GM21423 (cell line): ENCODE measurements around the gene PTN.
"Not testable (repeated sequence)": the region's sequence is repeated elsewhere in the genome, so short reads cannot be mapped to it uniquely, and the experiment has no call there.

Source experiments
- ATAC-seq: cut with Tn5 transposase; IDR thresholded peaks from one replicate; pipeline ENCODE4 v1.9.1; 2021; ENCODE audit warnings: mild to moderate bottlenecking, moderate library complexity; ENCODE audit not compliant: unreplicated experiment

The PTN gene

GRCh38 chr7:137181619-137182018, 161.9 kb downstream of the PTN start:
- ATAC-seq: not testable (repeated sequence)
